Ascending aorta (tissue), 2 donors: ENCODE data around the gene DGKI. TPM values are rescaled to one million over a fixed set of nuclear protein-coding genes. Genes with fewer than 3 reads are reported as not detected.

Experiments
- DNase-seq, 2 donors: peaks; one replicate each; pipeline ENCODE4 v3.0.0-alpha.2; 2019; ENCODE audit warnings: low spot score in 2 of 2
- H3K27ac ChIP-seq, 2 donors: fragments of 200-600 bp; sonication (generic); one replicate each; pipeline ENCODE4 v1.5.1; 2016 to 2017; ENCODE audit warnings: mild to moderate bottlenecking in 1 of 2
- H3K27me3 ChIP-seq: fragments of 200-600 bp; sonication (generic); one replicate; pipeline ENCODE4 v1.5.1; 2017
- H3K36me3 ChIP-seq, 2 donors: fragments of 200-600 bp; sonication (generic); one replicate each; pipeline ENCODE4 v1.5.1; 2016
- H3K4me1 ChIP-seq, 2 donors: fragments of 200-600 bp; sonication (generic); one replicate each; pipeline ENCODE4 v1.5.1; 2016 to 2017; ENCODE audit warnings: mild to moderate bottlenecking in 1 of 2
- H3K4me3 ChIP-seq, 2 donors: fragments of 200-600 bp; sonication (generic); one replicate each; pipeline ENCODE4 v1.5.1; 2016 to 2017; ENCODE audit warnings: mild to moderate bottlenecking in 1 of 2
- H3K9me3 ChIP-seq, 2 donors: fragments of 200-600 bp; sonication (generic); one replicate each; pipeline ENCODE4 v1.5.1; 2016
- intact Hi-C: fragments of 100-400 bp; cut with DNase I; formaldehyde crosslinking; loops from one replicate; pipeline ENCODE4 v1.15.1; 2023
- total RNA-seq: library from RNA; depleted of rRNA; stranded (reverse); fragments of >200 nt; gene quantifications from one replicate; pipeline ENCODE4 v1.1.0, GENCODE V29; 2016
- TF ChIP-seq, protein P1 (sequence below), 3 experiments: fragments of 200-600 bp in 2 of 3; fragments of 450-650 bp in 1 of 3; sonication (generic) in 2 of 3; IDR thresholded peaks; one replicate each; pipeline ENCODE4 v1.5.1; 2016 to 2019; ENCODE audit warnings: antibody characterized with exemption in 3 of 3, mild to moderate bottlenecking in 1 of 3, moderate library complexity in 1 of 3

Gene DGKI
- total RNA-seq, 1 donor from 2014 or later = 13.4 TPM

DNA sequence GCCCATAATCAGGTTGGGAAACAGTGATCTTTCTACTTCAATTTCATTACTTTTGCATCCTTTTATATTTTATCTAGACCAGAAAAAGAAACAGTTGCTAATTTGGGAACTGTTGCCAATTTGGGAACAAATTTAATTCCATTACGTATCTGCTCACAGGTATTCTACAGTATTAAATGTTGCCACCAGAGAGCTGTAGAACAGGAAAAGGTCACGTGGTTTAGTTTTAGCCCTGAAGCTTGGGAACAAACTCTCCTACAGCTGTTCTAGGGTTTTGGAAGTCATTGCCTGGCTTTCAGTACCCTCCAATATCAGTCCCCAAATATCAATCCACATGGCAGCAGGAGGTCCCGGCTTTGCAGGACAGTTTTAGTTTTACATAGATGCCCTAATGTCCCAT lies 172.7 kb downstream of the DGKI start:
- no peaks in the 10 kb centered on the region for H3K36me3 ChIP-seq
- H3K4me3 ChIP-seq = no peak overlapping the region
- no peak overlapping the region for H3K27ac ChIP-seq
- no peaks in the 10 kb centered on the region for H3K9me3 ChIP-seq
- no peaks in the 10 kb centered on the region for H3K27me3 ChIP-seq
- TF ChIP-seq, protein P1, sequence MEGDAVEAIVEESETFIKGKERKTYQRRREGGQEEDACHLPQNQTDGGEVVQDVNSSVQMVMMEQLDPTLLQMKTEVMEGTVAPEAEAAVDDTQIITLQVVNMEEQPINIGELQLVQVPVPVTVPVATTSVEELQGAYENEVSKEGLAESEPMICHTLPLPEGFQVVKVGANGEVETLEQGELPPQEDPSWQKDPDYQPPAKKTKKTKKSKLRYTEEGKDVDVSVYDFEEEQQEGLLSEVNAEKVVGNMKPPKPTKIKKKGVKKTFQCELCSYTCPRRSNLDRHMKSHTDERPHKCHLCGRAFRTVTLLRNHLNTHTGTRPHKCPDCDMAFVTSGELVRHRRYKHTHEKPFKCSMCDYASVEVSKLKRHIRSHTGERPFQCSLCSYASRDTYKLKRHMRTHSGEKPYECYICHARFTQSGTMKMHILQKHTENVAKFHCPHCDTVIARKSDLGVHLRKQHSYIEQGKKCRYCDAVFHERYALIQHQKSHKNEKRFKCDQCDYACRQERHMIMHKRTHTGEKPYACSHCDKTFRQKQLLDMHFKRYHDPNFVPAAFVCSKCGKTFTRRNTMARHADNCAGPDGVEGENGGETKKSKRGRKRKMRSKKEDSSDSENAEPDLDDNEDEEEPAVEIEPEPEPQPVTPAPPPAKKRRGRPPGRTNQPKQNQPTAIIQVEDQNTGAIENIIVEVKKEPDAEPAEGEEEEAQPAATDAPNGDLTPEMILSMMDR (IDR thresholded peaks at IDR 0.05) = no peak
- DNase-seq = no peak
- intact Hi-C loops = no loop called here
- no peaks in the 10 kb centered on the region for H3K4me1 ChIP-seq

DNA sequence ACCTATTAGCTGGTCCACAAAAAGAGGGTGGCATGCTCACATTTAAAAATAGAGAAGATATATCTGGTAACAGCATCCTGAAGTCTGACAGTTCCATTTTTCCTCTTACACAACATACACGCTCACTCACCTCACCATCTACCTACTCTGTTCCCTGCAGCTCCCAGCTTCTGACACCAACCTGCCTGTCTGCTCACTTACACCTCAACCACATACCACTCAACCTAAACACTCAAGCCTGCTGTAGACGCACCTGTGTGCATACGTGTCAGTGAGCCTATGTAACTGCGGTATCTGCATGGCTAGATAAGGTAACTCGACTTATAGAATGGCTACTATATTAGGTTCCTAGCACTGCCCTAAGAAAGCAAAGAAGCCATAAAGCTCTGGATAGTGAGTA lies 174.9 kb downstream of the DGKI start:
- Histone ChIP-seq H3K9me3 (no peaks in the 10 kb centered on the region), H3K4me3 (no peak overlapping the region), H3K4me1 (no peaks in the 10 kb centered on the region), H3K27me3 (no peaks in the 10 kb centered on the region), H3K36me3 (no peaks in the 10 kb centered on the region), H3K27ac (no peak overlapping the region)
- intact Hi-C loops = no loop called here
- TF ChIP-seq, protein P1 (IDR thresholded peaks at IDR 0.05) = no peak
- DNase-seq = no peak

DNA sequence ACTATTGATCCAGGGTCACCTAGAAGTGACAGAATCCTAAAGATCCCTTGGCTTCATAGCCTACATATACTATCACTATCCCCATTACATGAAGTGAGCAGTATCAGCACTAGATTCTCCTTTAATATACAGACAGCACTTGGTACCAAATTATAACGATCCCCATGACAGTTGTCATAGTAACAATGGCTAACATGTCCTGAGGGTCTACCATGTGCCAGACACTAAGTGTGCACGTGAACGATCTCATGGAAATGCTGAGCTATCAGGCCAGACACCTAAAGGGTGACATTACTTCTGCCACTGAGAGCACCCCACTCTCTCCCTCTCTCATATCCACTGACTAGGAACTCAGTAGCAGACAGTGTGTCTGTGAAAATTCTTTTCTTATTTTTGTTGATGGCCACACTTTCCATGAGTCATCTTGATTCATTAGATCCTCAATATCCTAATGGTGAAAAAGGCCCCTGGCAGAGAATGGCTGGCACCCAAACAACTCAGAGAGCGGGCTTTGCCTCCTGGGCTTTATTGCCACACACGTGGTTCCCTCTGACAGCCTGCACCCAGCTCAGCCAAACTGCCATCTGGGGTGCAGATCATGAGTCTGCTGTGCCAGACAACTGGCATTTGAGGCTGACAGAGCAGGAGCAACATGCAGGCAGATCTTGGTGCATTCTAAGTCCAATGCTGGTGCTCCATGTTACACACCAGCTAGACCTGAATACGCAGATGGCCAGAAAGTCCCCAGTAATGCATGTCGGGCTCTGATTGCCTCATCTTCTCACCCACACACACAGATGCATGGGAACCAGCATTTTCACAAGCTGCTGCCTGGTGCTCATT lies 176.3 kb downstream of the DGKI start:
- Histone ChIP-seq H3K4me3 (no peak overlapping the region), H3K27ac (no peak overlapping the region), H3K27me3 (no peaks in the 10 kb centered on the region), H3K36me3 (no peaks in the 10 kb centered on the region), H3K4me1 (no peaks in the 10 kb centered on the region), H3K9me3 (no peaks in the 10 kb centered on the region)
- intact Hi-C loops = no loop called here
- DNase-seq = no peak
- TF ChIP-seq, protein P1 (IDR thresholded peaks at IDR 0.05) = no peak

DNA sequence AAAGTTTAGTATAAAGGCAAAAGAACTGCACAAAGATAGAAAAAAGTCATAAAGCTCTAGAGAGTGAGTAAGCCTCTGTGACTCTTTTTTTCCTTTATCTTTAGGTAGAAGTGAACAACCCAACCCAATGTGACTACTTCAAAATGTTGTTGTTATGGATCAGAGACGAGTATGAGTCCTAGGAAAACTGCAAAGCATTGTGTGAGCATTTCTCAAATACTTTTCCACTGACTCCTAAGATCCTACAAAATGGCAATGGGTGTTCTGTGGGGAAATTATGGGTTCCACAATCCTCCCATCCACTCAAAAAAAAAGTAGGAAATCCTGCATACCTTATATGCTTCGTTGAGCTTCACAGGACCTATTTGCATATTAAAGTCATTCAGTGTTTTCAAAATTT lies 177.1 kb downstream of the DGKI start:
- TF ChIP-seq, protein P1 (IDR thresholded peaks at IDR 0.05) = no peak
- no peaks in the 10 kb centered on the region for H3K27me3 ChIP-seq
- H3K36me3 ChIP-seq = no peaks in the 10 kb centered on the region
- no peak overlapping the region for H3K4me3 ChIP-seq
- no peaks in the 10 kb centered on the region for H3K4me1 ChIP-seq
- no peak for DNase-seq
- no peak overlapping the region for H3K27ac ChIP-seq
- intact Hi-C loops = no loop called here
- H3K9me3 ChIP-seq = no peaks in the 10 kb centered on the region

DNA sequence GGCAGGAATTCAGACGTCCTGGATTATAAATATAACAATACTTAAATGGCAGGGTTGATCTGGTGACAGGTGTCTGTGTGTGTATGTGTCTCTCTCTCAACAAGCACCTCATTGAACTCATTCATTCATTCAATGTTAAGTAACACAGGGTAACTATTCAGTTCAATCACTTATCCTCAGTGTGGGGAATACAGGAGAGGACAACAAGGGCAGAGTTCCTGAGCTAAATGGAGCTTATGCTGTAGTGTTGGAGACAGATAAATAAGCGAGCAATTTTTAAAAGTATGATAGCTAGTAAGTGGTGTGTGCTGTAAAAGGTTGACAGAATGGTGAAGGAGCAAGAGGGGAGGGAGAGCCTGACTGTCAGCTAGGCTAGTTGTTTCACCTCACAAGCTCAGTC lies 178.4 kb downstream of the DGKI start:
- Histone ChIP-seq H3K27ac (no peak overlapping the region), H3K4me1 (no peaks in the 10 kb centered on the region), H3K4me3 (no peak overlapping the region), H3K9me3 (no peaks in the 10 kb centered on the region), H3K27me3 (no peaks in the 10 kb centered on the region), H3K36me3 (no peaks in the 10 kb centered on the region)
- DNase-seq = no peak
- TF ChIP-seq, protein P1 (IDR thresholded peaks at IDR 0.05) = no peak
- intact Hi-C loops = no loop called here
